Astrocyte of the spinal cord (primary cell): ENCODE results near the gene COPS2.
"Not testable (repeated sequence)": the region's sequence is repeated elsewhere in the genome, so short reads cannot be mapped to it uniquely, and the experiment has no call there.

Source experiments
- DNase-seq: peaks from one replicate; pipeline ENCODE4 v3.0.0; 2011; ENCODE audit warnings: low read depth, low spot score
- H3K4me3 ChIP-seq: 2 replicates; pipeline ENCODE4 v1.5.1; 2011; ENCODE audit warnings: low read depth, mild to moderate bottlenecking, low read length, moderate library complexity
- CTCF ChIP-seq: IDR thresholded peaks from 2 replicates; pipeline ENCODE4 v1.5.1; 2012; ENCODE audit warnings: low read depth, mild to moderate bottlenecking, low read length, inconsistent platforms
- in situ Hi-C: cut with HindIII; loops from 2 replicates; pipeline ENCODE4 v1.10.0; 2017; ENCODE audit warnings: low sequenced_read_pairs

COPS2 gene

DNA sequence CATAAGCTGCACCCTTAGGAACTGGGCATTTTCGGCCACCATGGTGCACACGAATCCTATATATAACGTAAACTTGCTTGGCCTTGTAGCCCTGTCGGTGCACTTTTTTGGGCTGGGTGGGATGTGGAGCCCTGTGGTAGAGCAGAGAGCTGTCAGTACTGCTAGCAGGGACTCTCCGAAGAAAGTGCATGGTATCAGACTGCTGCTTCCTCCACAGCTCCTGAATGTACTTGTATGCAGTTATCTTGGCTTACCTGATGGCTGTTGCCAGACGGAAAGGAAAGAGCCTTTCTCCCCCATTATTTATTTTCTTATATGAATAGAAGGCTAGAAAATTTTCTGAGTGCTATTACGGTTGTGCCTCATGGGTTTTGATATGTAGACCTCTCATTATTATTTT is 23.1 kb upstream of the COPS2 start:
- in situ Hi-C loops = no loop called here
- DNase-seq = no peak

DNA sequence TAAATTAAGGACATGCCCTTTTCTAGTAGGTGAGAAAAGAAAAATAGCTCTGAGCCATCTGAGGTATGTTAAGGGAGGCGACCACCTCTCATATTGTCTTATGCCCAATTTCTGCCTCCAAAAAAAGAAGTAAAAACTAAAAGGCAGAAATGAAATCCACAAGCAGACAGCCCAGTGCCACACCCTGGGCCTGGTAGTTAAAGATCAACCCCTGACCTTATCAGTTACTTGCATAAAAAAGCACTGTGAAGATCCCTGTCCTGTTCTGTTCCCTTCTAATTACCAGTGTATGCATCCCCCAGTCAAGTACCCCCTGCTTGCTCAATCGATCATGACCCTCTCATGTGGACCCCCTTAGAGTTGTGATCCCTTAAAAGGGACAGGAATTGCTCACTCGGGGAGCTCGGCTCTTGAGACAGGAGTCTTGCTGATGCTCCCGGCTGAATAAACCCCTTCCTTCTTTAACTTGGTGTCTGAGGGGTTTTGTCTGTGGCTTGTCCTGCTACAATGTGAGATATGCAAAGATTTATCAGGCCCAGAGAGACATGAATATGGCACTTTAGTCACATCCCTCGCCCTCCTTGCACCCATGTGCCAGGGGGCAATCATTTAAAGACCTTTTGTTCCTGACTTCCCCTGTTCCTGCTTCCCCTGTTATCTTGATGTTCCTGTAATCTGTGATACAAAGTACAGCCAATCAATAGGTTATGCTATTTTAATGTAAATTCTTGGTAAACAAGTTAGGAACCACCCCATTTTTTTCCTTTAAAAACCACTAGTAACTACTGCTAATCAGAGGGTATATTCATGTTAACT is 20.4 kb upstream of the COPS2 start:
- H3K4me3 ChIP-seq, in situ Hi-C loops, DNase-seq: not testable (repeated sequence)

More for the DNA sequence above, 23.1 kb upstream of the COPS2 start:
- no peak overlapping the region for H3K4me3 ChIP-seq
- TF ChIP-seq CTCF = no peak

DNA sequence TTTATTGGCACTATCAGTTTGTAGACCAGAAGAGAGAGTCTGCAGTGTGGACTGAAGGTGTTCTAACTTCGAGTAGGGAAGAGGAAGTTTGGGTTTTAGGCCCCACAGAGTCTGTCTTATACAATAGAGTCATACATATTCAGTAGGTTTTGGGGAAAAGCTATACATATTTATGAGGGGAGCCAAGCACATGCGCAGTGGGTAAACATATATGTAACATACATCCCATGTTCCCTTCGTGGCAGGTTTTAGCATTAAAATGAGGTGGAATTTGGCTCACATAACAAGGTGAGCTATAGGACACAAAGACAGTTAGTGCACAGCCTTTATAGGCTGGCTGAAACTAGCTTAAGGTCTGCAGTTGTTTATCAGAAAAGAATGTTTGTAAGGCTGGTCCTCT is 19.5 kb upstream of the COPS2 start:
- no peak overlapping the region for H3K4me3 ChIP-seq
- no peak for DNase-seq
- in situ Hi-C loops = no loop called here
- TF ChIP-seq CTCF = no peak

DNA sequence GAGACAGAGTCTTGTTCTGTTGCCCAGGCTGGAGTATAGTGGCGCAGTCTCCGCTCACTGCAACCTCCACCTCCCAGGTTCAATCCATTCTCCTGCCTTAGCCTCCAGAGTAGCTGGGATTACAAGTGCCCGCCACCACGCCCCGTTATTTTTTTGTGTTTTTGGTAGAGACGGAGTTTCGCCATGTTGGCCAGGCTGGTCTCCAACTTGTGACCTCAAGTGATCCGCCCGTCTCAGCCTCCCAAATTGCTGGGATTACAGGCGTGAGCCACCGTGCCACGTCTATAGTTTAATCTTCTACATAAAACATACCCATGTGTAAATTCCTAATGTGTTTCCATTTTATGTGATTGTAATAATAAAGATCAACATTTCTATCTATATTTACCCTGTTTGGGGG is 16.4 kb upstream of the COPS2 start:
- in situ Hi-C loops = no loop called here
- H3K4me3 ChIP-seq = no peak overlapping the region
- no peak for DNase-seq
- no peak for TF ChIP-seq CTCF

DNA sequence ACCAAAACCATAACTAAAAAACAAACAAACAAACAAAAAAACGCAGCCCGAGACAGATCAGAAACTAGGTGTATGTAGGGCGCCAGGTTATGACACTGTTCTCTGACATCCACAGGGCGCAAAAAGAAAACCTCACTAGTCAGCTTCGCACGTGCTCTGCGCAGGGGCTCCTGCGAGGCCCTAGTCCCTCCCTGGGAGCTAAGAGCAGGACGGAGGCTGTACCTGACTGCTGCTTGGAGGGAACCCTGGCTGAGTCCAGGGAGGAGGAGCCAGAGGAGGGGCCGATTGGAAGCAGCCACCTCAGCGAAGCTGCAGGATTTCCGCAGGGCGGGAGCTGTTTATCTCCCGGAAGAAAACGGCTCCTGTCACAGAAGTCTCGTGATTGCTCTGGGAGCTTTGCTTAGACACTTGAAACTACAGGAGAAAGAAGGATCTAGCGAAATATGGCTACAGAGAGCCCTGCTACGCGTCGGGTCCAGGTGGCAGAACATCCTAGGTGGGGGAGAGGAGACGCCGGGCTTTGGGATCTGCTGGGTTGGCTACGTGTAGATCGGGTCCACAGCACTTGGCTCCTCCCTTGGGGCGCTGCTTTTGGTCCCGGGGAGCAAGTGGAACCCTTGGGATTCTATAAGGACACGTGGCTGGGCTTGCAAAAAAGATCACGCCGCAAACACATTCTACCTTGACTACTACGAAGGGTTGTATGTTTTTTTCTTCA is 14.6 kb upstream of the COPS2 start, which contains the start of gene GALK2:
GALK2 (plus strand) TSS at position 368 of the 718 bp plus-strand sequence; CDS start at position 444, 76 bp downstream.
- no peak for TF ChIP-seq CTCF

GRCh38 chr15:49168016-49168415 is 12.6 kb upstream of the COPS2 start:
- TF ChIP-seq CTCF = no peak
- DNase-seq = no peak
- H3K4me3 ChIP-seq = no peak overlapping the region
- in situ Hi-C loops = no loop called here

More for the DNA sequence above, 14.6 kb upstream of the COPS2 start, which contains the start of gene GALK2:
- peak; percentile 81 for DNase-seq
- peak within 1 kb of the TSS; percentile 84 for H3K4me3 ChIP-seq
- in situ Hi-C loops = no loop called here

GRCh38 chr15:49164865-49165264 is 9.5 kb upstream of the COPS2 start:
- no peak overlapping the region for H3K4me3 ChIP-seq
- TF ChIP-seq CTCF = no peak
- in situ Hi-C loops = no loop called here
- DNase-seq = no peak
